ENCODE data around the gene ADNP2.

The ADNP2 gene, protein sequence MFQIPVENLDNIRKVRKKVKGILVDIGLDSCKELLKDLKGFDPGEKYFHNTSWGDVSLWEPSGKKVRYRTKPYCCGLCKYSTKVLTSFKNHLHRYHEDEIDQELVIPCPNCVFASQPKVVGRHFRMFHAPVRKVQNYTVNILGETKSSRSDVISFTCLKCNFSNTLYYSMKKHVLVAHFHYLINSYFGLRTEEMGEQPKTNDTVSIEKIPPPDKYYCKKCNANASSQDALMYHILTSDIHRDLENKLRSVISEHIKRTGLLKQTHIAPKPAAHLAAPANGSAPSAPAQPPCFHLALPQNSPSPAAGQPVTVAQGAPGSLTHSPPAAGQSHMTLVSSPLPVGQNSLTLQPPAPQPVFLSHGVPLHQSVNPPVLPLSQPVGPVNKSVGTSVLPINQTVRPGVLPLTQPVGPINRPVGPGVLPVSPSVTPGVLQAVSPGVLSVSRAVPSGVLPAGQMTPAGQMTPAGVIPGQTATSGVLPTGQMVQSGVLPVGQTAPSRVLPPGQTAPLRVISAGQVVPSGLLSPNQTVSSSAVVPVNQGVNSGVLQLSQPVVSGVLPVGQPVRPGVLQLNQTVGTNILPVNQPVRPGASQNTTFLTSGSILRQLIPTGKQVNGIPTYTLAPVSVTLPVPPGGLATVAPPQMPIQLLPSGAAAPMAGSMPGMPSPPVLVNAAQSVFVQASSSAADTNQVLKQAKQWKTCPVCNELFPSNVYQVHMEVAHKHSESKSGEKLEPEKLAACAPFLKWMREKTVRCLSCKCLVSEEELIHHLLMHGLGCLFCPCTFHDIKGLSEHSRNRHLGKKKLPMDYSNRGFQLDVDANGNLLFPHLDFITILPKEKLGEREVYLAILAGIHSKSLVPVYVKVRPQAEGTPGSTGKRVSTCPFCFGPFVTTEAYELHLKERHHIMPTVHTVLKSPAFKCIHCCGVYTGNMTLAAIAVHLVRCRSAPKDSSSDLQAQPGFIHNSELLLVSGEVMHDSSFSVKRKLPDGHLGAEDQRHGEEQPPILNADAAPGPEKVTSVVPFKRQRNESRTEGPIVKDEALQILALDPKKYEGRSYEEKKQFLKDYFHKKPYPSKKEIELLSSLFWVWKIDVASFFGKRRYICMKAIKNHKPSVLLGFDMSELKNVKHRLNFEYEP

GRCh38 chr18:80108739-80109675 is at the start of gene ADNP2:
ADNP2 (plus strand) TSS chr18:80109262; CDS start chr18:80117543, 8,281 bp downstream.
- peak; percentile 67 for DNase-seq

DNA sequence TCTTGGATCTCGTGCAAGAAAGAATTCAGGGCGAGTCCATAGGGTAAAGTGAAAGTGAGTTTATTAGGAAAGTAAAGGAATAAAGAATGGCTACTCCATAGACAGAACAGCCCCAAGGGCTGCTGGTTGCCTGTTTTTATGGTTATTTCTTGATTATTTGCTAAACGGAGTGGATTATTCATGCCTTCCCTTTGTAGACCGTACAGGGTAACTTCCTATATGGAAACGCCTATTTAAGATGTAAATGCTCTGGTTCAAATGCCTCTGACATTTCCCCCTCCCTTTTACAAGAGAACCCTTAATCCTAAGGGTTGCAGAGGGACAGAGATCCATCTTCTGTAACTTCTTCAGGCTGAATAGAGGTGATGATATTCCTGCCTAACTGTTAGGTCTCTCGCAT is 49.1 kb upstream of the ADNP2 start:
- no peak for DNase-seq

DNA sequence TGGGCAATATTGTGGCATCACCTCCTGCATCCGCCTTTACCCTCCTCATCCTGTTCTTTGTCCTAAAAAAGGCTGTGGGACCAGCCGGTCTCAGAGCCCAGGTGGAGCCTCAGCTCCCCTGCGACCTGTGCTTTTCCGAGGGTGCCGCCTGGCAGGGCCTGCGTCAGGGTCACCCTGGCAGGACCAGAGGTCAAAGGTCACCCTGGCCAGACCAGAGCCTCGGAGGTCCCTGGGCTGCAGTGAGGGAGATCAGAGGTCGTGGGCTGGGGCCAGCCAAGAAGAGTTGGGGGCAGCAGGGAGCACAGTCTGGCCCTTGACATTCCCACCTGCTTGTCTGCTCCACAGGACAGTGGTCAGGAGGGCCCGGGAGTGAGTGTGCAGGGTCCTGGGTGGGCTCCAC is 43.4 kb upstream of the ADNP2 start:
- DNase-seq = no peak

- DNase-seq = no peak
Observed at GRCh38 chr18:80067321-80067720, 41.7 kb upstream of the ADNP2 start.

- no peak for DNase-seq
Observed at GRCh38 chr18:80067897-80068296, 41.2 kb upstream of the ADNP2 start.

DNA sequence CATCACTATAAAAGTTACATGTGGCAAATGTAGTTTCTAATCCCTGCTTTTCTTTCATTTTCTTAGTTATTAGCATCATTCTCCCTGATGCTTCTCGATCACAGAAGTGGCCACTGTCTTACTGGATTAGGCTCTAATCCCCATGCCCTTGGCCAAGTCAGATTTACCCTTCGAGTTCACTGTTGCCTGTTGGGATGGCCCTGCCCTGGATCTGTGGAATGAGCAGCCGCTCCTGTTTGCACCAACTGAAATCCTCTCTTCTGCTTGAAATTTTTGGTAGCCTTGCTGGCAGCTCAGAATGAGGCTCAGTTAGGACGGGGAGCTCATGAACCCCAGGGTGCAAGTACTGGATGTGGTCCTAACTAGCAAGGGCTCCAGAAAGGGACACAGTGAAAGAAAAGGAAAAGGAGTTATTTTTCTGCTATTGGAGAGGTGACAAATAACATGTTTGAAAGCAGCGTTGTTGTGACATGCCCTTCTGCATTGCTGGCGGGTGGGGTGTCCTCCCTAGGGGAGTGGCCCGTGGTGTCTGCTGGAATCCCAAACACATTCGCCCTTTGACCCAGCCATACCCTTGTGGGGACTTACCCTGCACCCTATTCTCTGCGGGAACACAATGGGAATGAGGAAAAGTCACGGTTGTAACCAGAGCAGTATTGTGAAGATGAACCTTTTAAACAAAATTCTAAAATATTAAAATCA is 40.3 kb upstream of the ADNP2 start:
- no peak for DNase-seq

GRCh38 chr18:80070825-80071224 is 38.2 kb upstream of the ADNP2 start:
- no peak for DNase-seq

DNA sequence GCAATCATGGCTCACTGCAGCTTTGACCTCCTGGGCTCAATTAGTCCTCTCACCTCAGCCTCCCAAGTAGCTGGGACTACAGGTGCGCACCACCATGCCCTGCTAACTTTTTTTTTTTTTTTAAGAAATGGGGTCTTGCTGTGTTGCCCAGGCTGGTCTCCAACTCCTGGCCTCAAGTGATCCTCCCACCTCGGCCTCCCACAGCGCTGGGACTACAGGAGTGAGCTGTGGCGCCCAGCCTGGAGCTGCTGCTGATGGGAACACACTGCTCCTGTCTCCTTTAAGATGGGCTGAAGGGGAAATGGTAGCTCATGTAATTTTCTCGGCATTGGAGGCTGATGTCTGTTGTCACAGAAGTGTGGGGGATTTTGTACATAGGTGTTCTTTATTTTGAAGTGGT is 34.9 kb upstream of the ADNP2 start:
- DNase-seq = no peak

- no peak for DNase-seq
Observed at GRCh38 chr18:80074697-80075096, 34.4 kb upstream of the ADNP2 start.

DNA sequence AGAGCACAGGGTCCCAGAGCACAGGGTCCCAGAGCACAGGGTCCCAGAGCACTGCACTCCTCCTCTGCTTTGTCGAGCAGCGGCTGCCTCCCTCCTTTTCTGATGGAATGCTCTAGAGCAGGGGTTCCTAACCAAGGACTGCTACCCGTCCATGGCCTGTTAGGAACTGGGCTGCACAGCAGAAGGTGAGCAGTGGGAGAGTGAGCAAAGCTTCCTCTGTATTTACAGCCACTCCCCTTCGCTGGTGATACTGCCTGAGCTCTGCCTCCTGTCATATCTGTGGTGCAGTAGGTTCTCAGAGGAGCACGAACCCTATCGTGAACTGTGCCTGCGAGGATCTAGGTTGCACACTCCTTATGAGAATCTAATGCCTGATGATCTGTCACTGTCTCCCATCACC is 33.1 kb upstream of the ADNP2 start:
- no peak for DNase-seq

DNA sequence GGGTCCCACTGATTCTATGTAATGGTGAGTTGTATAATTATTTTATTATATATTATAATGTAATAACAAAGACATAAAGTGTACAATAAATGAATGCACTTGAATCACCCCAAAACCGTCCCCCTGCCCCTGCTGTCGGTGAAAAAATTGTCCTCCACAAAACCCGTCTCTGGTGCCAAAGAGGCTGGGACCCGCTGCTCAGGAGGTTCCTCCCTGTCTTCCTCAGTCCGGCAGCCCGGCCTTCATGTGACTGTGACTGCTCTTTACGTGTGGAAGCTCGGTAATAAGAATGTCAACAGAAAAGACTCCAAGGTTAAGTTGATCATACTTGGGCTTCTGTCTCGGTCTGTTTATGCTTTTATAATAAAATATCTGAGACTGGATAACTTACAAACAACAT is 32.7 kb upstream of the ADNP2 start:
- no peak for DNase-seq

DNA sequence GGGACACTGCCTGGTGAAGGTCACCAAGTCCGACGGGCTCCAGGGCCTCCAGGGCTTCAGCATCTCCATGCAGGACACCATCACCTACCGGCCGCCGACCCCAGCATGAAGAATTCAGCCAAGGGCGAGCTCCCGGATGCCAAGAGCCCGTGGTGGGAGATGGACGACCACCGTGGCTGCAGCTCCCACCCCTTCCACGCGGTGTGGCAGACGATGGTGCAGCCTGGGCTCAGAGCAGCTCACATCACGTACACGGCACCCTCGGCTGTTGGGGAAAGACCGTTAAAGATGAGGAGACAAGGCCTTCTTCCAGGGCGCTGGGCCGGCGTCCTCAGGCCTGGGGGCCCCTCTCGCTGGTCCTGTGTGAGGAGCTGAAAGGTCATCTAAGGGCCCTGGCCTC is 31.2 kb upstream of the ADNP2 start:
- DNase-seq = no peak

- no peak for DNase-seq
Observed at GRCh38 chr18:80086281-80086680, 22.8 kb upstream of the ADNP2 start.

DNA sequence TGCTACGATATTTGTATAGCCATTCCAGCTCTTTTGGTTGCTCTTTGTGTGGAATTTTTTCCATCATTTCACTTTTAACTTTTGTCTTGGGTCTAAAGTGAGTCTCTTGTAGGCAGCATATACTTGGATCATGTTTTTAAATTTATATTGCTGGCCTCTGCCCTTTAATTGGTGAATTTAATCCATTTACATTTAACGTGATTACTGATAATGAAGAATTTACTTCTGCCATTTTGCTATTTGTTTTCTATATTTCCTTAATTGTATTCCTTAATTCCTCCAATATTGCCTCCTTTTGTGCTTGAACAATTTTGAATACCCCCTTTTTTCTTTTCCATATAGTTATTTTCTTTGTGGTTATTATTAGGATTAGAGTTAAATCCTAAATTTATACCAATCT is 21.0 kb upstream of the ADNP2 start:
- DNase-seq = no peak

DNA sequence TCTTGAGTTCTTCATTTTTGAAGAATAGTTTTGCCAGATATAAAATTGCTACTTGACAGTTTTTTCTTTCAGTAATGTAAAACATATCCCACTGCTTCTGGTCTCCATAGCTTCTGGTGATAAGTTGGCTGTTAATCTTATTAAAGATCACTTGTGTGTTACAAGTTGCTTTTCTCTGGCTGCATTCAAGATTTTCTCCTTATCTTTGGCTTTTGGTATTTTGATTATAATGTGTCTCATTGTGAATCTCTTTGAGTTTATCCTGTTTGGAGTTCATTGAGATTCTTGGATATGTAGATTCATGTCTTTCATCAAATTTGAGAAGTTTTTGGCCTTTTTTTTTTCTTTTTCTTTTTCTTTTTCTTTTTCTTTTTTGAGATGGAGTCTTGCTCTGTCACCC is 20.2 kb upstream of the ADNP2 start:
- no peak for DNase-seq

DNA sequence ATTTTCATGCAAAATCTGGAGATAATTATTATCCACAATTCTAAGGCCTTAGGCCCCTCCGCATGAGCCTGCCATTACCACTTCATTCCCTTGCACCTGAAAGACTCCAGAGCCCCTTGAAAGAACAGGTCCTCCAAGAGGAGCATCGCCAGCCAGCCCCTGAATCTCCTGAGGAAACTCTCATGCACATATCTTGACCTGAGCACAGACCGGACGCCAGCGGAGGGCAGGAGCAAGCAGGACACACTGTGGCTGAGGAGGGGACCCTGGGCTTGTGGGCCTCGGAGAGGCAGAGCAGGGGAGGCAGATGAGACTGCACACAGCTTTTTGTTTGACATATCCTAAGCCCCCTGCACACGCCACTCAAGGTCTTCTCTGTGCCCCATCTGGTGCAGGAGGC is 13.6 kb upstream of the ADNP2 start:
- no peak for DNase-seq

GRCh38 chr18:80096032-80096565 is 13.0 kb upstream of the ADNP2 start:
- no peak for DNase-seq

GRCh38 chr18:80097201-80097600 is 11.9 kb upstream of the ADNP2 start:
- DNase-seq = no peak

DNA sequence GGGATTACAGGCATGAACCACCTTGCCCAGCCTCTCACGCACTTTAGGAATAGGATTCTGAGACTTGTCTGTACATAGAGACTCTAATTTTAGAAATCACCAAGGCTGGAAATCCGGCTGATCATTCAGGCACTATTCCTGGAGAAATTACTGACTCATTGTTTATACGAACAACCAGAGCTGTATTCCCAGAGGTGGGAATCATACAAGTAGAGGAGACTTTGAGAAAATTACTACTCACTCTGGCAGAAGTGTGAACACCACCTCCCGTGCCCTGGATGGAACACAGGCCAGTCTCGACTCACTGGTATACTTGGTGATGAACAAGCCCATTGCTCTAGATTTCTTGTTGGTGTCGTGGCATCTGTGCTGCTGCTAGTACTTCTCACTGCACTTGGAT is 5.8 kb upstream of the ADNP2 start:
- DNase-seq = no peak

GRCh38 chr18:80104364-80104779 is 4.7 kb upstream of the ADNP2 start:
- no peak for DNase-seq

- no peak for DNase-seq
Observed at GRCh38 chr18:80105369-80106167, 3.5 kb upstream of the ADNP2 start.
